ENCODE data around the gene FETUB. TPM values are rescaled to one million over a fixed set of nuclear protein-coding genes. Genes with fewer than 3 reads are reported as not detected.

FETUB gene
- total RNA-seq, 120 experiments from 2014 or later, result 0.29 to 2.1 (median 0.60) TPM; not detected in 55

Other genes starting within 250 kb of the FETUB start
- gene CRYGS, start 96.0 kb upstream of the FETUB start, total RNA-seq, result 10 to 100 TPM in 6 of 120 experiments, 1 to 10 TPM in 114; 2.6 to 11.3 (median 6.5) TPM
- gene TBCCD1, start 73.1 kb upstream of the FETUB start, total RNA-seq, result 10 to 100 TPM in 112 of 120 experiments, 1 to 10 TPM in 8; 9.0 to 18.1 (median 12.5) TPM
- 10 to 100 TPM; 13.8 to 50.8 (median 25.0) TPM for gene DNAJB11, start 69.7 kb upstream of the FETUB start, total RNA-seq
- gene AHSG, start 27.3 kb upstream of the FETUB start, total RNA-seq, result 1 to 10 TPM in 5 of 120 experiments, under 1 TPM in 62, not detected in 53; 0.25 to 1.4 (median 0.52) TPM
- 1 to 10 TPM in 1 of 120 experiments, under 1 TPM in 10, not detected in 109; 0.14 to 1.0 (median 0.42) TPM for gene HRG, start 25.6 kb downstream of the FETUB start, total RNA-seq
- gene KNG1, start 77.0 kb downstream of the FETUB start, total RNA-seq, result 1 to 10 TPM in 20 of 120 experiments, under 1 TPM in 83, not detected in 17; 0.15 to 2.5 (median 0.69) TPM
- gene EIF4A2, start 143.2 kb downstream of the FETUB start, total RNA-seq, result 100 to 1,000 TPM; 281 to 995 (median 685) TPM
- gene RFC4, start 166.1 kb downstream of the FETUB start, total RNA-seq, result 10 to 100 TPM in 114 of 120 experiments, 1 to 10 TPM in 6; 8.3 to 25.2 (median 14.2) TPM
- gene ADIPOQ, start 202.3 kb downstream of the FETUB start, total RNA-seq, result under 1 TPM in 4 of 120 experiments, not detected in 116; 0.07 to 0.14 (median 0.11) TPM

Measured in dorsolateral prefrontal cortex (tissue), 118 donors.